GM21825 (cell line): ENCODE measurements around the gene FBXO9.
"Not testable (repeated sequence)": the region's sequence is repeated elsewhere in the genome, so short reads cannot be mapped to it uniquely, and the experiment has no call there.

Source experiments
- ATAC-seq: cut with Tn5 transposase; IDR thresholded peaks from one replicate; pipeline ENCODE4 v1.9.1; 2021; ENCODE audit warnings: mild to moderate bottlenecking, moderate library complexity; ENCODE audit not compliant: unreplicated experiment

Gene FBXO9

DNA sequence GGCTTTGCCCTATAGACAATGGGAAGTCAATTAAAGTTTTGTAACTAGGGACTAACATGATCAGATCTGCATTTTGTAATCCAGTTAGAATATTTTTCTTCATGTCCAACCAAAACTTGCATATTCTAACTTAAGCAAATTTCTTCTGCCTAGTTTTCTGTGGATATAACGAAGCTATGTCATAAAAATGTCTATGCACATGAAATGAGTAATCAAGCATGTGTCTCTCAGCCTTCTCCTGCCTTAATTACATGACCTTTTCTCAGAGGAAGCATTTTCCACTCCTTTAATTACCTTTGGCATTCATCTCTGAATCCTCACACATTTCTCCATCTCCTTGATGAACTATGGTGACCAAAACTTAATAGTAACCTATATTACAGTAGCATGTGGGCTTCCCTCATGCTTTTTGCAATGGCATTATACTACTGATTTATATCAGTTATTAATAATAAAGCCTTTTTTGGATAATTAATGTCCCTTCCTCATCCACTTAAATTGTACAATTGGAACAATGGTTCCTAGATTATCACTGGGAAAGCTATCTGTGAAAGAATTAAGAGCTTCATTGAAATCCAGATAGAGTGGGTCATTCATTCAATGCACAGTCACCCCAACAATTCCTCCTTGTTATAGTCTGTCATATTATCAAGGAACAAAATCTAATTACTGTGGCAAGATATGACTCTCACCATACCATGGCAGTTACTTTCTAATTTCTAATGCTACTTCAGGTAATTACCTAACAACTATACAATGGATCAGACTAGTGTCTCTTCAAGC, 19.1 kb upstream of the FBXO9 start:
- no peak for ATAC-seq

DNA sequence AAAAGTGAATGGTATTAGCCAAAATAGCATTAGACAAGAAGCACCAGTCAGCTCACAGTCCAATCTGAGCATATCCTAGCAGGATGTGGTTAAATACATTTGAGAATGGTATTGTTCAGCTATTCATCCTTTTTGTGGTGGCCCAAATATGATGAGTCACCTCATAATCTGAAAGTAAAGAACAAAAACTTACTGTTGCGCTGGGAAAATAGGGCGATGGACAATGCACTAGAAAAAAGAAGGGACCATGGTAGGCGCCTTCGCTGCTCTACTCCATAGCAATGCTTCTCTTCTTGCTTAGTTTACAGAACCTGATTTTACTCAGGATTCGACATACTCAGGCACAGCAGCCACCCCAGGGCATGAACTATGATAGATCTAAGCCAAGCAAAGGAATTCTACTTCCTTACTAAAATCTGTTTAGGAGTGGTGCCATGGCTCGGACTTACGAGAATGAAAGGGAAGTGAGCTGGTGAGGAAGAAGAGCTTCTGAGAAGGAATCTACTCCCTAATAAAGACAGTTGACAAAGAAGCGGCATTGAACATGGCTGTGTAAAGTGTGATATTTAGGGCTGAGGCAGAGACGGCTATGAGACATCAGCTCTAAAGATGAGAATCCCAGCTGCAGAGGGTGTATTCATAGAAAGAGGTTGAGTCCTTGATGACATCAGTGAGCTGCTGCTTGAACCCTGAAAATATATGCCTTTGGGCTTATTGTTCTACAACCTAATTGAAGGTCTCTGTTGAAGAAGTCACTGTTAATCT, 16.6 kb upstream of the FBXO9 start:
- ATAC-seq = peak; percentile 95

DNA sequence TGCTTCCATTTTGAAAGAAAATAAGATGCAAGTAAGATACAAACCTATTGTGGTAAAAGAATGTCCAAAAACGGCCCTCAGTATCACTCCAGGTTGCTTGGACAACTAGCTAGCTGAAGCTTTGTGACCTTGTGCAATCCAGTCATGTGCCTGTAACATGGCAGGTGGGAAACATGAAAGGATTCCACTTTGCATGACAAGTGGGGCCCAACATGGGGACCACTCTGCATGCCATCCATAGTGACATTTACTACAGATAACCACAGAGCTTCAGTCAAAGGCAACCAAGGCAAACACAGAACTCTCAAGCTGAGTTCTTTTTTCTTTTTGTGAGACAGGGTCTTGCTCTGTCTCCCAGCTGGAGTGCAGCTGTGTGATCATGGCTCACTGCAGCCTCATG, 15.8 kb upstream of the FBXO9 start:
- ATAC-seq = no peak

DNA sequence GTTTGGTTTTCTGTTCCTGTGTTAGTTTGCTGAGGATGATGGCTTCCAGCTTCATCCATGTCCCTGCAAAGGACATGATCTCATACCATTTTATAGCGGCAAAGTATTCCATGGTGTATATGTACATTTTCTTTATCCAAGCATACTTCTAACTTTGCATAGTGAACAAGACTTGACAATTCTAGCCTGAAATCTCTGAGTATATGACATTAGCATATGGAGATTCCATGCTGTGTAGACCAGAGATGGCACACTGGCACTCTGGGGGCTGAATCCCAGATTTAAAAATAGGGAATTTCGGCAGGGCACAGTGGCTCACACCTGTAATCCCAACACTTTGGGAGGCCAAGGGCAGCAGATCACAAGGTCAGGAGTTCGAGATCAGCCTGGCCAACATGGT, 13.1 kb upstream of the FBXO9 start:
- ATAC-seq = not testable (repeated sequence)

DNA sequence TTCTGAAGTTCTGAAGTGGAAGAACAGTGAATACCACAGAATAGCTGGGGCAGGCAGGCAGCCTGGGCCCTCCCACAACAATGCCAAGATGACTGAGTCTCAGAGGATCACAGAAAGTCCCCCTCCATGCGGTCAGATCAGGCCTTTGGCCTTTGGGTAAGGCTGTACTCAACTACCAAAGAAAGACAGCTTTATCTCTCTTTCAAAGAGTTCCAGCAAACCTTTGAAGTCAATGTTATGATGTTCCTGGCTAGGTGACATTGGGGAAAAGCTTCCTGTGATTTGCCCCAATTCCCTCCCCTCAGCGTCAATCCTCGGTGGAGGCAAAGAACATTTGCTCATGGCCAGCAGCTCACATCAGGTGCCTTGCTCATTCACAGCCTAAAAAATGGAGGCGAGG, 10.7 kb upstream of the FBXO9 start:
- ATAC-seq = no peak

DNA sequence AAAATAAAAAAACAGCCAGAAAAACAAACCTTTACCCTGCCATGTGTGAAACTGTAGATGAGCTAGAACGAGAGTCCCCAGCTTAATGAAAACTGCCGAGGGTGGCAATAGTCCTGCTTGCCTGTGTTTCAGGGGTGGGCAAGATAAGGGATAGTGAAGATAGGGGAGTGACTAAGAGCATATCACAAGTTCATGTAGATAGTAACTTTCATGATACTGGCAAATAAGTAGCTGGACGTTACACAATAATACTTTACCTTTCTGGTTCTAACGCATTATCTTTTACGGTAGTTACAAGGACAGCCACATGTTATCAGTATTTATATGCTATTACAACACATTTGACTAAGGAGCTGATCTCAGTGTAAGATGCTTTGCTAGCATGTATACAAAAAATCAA, 9.3 kb upstream of the FBXO9 start:
- ATAC-seq = no peak

DNA sequence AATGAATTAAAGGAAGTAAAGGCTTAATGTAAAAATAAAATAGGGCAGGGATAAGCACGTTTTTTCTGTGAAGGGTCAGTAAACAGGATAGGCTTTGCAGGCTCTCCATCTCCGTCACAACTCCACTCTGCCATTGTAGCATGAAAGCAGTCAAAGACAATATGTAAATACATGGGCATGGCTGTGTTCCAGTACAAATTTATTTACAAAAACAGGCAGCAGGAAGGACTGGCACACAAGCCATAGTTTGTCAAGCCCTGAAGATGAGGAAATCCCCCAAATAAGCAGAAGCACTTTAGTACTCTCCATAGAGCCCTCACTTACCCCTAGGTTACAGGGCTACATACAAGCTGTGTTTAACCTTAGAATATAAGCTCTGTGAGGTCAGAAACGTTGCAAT, 8.9 kb upstream of the FBXO9 start:
- no peak for ATAC-seq

DNA sequence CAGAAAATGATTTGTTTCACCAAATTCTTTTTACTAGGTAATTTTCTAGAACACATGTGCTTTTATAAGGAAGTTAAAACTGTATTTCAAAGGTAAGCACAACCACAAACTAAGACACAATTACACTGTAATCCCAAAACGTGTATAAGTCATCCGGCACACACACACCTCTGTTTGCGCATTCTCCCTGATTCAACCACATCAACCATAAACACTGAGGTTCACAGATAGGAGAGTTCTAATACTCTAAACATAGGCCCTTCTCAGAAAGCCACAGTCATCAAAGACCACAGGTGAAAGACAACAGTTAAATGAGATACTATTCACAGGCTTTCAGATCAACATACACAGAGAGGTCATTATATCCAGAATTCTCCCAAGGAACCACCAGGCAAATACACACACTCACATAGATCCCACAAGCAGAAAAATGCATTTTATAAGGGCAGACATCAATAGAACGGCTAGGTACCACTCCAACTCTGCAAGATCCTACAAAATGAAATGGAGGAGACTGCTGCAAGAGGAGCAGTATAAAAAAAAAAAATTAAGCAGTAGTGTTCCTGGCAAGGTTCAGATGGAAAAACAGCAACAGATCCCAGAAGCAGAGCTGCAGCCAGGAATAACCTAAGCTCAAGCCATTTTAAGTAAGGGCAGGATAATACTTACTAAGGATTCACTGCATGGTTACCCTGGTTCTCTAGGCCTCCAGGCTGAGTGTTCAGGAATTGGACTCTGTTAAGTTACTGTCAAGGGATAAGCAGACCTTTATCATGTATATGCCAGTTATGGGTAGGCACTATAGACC, 6.6 kb upstream of the FBXO9 start:
- no peak for ATAC-seq

DNA sequence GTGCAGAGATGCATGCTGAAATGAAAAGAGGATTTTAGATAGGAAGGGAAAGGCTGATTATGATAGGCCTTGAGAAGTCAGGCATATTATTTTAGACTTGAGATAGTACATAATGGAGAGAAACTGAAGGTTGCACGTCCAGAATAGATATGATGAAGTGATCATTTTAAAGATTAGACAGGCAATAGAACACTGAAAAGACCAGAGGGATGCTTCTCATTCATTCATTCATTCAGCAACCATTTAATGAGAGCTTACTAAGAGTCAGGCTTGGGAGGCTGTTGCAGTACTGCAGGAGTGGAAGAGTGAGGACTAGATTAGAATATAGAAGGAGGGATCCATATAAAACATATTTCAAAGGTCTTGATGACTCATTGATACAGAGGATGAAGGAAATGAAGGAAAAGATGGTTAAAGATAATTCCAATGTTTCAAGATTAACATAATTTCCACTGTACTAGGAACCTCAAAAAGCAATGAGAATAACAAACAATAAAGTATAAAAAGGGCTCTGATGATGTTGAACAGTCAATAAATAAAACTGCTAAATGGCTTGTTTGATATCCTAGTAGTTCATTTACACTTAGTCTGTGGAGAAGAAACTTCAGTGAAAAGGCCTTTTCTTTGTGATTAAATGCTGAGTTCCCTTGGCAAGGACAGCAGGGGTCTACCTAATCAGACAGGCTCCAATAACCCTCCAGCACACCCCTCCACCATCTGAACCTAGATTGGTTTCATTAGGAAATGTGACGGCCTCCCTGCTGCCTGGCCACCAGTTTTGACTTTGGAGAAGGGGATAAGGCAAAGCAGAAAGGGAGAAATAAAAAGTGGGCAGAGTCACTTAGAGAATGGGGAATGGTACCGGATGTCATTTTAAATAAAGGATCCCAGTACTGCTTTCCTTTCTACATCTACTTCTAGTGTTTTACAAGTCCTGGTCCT, 5.3 kb upstream of the FBXO9 start:
- ATAC-seq = no peak

DNA sequence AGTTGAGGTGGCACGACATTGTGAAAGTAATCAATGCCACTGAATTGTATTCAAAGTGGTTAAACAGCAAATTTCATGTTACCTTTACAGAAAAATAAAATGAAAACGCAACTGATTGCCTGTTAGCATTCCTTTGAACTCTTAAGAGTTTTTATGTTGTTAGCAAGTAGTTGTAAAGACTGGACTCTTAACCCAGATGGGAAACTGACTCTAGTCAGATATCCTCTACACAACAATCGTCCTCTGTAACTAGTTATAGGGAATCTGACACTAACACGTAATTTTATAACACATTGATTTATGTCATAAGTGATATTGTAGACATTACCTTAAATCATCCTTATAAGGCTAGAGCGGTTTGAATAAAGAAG, 3.0 kb upstream of the FBXO9 start:
- no peak for ATAC-seq

DNA sequence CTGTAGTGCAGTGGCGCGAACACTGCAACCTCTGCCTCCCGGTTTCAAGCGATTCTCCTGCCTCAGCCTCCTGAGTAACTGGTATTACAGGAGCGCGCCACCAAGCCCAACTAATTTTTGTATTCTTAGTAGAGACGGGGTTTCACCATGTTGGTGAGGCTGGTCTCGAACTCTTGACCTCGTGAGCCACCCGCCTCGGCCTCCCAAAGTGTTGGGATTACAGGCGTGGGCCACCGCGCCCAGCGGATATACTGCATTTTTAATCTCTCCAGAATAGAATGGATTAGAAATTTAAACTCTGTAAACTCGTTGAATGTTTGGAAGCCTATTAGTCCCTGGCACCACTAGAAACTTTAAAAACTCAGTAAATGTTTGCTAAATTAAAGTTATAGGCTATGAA, 949 bp upstream of the FBXO9 start:
- not testable (repeated sequence) for ATAC-seq

DNA sequence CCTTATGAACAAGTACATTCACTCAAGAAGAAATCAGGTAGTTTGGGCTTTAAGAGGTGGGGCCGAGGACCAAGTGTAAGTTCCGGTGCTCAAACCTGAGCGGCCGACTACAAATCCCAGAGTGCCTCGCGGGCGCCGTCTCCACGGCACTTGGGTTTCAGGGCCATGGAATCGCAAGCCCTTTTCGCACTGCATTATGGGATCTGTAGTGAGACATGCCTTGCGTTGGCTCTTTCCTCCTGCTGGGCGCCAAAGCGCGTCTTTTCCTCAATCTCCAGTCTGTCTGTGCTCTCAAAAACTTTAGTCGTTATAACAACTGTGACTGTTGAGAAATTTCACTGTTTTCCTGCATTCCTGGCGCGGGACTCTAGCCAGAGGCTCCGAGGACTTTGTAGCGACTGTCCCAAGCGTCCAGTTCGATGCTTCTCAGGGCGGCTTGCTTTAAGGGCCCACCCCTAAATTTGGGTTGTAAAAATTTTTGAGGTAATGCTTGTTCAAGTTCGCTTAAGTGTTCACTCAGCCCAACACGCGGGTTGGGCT, 408 bp upstream of the FBXO9 start:
- ATAC-seq = peak; percentile 75

DNA sequence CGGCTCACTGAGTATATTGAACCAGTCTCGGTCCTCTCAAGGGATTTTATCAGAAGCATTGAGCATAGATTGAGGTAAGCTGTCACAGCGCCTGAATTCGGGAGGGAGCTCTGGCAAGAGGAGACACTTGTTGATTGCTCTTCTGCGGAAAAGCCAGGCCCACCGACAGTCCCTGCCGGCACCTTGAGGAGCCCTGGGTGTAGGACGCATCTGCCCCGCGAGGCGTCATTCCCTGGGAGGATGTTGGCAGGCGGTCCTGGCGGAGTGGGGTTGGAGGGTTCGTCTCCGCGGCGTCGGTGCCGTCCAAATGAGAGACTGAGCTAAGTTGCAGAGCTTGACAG, 843 bp downstream of the FBXO9 start:
- no peak for ATAC-seq

DNA sequence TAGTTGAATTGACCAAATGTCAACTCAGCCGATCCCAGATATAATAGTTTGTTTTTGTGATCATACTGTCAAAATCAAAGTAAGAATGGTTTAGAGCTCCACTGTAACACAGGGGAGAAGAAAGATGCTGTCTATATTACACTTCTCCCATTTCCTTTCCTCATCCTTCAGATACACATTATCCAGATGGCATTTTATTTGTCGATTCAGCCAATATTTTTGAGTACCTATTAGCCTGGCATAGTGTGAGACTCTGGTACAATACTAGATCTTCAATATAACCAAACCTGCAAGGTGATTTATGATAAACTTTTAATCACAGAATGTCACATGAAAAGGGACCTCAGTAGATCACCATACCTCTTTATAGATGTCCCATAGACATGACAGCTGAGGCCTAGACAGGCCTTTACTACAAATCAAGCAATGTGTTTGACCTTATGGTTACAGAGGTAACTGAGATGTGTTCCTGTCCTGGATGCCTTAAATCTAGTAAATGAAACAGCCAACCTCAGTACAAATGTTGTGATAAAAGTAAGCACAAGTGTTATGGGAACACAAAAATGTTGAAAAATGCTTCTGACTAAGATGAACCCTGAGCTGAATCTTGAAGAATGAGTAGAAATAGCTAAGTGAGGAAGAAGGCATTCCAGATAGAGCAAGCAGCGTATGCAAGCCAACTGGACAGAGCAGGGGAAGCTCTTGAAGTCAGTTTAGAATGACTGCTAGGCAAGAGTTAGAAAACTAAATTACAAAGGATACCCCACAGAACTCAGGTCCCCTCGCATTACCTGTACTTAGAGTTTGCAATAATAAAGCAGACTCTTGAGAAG, 1.9 kb downstream of the FBXO9 start:
- no peak for ATAC-seq

DNA sequence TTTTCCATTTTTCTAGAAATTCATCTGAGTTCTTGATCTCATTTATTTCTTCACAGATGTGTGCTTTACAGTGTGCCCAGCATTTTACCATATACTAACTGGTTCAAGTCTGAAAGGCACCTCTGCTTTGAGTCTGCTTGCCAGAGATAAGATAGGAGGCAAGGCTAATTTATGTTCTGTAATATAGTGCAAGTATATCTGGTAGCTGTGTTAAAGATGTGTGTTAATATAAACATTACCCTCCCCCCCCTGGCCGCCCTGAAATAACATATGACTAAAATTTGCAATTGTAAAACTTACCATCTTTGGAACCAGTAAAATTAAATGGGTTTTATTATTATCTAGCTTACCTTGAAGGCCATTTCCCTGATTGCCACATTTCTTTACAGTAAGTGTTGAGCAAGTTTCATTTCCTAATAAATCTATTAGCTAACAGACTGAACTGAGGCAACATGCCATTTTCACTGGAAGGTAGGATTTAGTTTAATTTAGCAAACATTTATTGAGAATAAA, 2.7 kb downstream of the FBXO9 start:
- ATAC-seq = no peak

DNA sequence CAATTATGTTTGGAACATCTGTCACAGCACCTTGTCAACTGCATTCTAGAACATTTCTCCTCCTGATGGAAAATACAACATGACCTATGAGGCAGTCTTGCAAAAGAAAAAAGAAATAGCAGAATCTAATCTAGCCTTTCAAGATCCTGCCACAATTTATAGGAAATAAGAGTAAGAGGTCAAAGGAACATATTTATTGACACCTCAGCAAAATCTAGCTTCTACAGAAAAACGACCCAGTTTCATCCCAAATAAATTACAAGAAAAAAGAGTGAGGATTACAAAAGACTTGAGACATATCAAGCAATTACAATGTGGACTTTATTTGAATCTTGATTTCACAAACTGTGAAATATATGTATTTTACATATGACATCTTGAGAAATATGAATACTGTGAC, 4.2 kb downstream of the FBXO9 start:
- ATAC-seq = no peak

DNA sequence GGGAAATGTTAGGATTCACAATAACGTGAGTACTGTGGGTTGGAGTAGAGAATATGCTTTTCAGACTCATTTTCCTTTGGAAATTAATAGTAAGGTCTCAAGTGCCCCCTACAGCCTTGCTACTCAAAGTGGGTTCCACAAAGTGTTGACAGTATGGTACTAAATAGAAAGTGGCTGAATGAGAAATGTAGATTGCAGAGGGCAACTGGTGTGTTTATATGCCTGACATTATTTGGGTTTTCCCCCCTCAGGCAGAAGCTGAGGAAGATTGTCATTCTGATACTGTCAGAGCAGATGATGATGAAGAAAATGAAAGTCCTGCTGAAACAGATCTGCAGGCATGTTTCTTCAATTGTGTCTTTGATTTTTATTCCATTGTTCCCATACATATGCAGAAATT, 5.6 kb downstream of the FBXO9 start:
- ATAC-seq = peak; percentile 69

DNA sequence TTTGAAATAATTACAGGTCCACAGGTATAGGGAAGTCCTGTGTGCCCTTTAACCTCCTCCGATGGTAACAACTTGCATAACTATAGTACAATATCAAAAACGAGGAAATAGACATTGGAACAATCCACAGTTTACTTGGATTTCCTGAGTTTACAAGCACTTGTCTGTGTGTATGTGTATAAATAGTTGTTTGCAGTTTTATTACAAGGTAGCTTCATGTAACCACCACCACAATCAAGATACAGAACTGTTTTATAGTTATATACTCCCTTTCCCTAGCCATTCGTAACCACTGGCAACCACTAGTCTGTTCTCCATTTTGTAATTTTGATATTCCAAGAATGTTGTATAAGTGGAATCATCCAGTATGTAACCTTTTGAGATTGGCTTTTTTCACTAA, 9.1 kb downstream of the FBXO9 start:
- ATAC-seq = no peak

DNA sequence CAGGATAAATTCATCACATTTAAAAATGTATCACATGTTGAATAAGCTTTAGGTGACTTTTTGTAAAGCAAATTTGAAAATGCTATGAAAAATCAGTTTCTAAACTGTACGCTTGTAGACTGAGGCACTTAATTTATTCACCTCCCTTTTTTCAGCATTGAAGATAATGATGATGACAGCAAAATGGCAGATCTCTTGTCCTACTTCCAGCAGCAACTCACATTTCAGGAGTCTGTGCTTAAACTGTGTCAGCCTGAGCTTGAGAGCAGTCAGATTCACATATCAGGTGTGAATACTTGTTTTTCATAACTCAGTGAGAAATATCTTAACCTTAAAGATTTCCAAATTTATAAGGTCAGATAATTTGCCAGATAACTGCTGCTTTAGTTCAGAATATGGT, 15.6 kb downstream of the FBXO9 start:
- no peak for ATAC-seq
